PC-9 (cell line): ENCODE measurements around the gene RBM8A. TPM values are rescaled to one million over a fixed set of nuclear protein-coding genes. Genes with fewer than 3 reads are reported as not detected.

Experiments used
- BruUV-seq: library from RNA; stranded (reverse); fragments of 400-500 nt; replicated peaks from 2 replicates; lab custom pipeline; 2021; lab: Mats Ljungman, UMichigan
- CTCF ChIA-PET: fragments of 300-600 bp; sonication (Branson Sonifier 250); formaldehyde crosslinking; loops from one replicate; lab custom pipeline; 2022; ENCODE audit warnings: antibody characterized with exemption; lab: Charles Lee
- POLR2A ChIA-PET: fragments of 300-600 bp; sonication (Branson Sonifier 250); formaldehyde crosslinking; loops from one replicate; lab custom pipeline; 2022; ENCODE audit warnings: antibody characterized with exemption; ENCODE audit not compliant: unreplicated experiment; lab: Charles Lee
- DNase-seq, 2 experiments: peaks; one replicate each; pipeline versions ENCODE4 v3.0.0 to v3.0.0-alpha.2; 2015 to 2022; ENCODE audit warnings: mixed read lengths in 1 of 2
- H2AFZ ChIP-seq: fragments of 200-600 bp; sonication (generic); 2 replicates; pipeline ENCODE4 v1.8.1; 2017; ENCODE audit warnings: antibody characterized with exemption
- H3F3A ChIP-seq: fragments of 200-600 bp; sonication (generic); 2 replicates; pipeline ENCODE4 v1.8.1; 2017; ENCODE audit warnings: antibody characterized with exemption, mild to moderate bottlenecking, low read depth; ENCODE audit not compliant: insufficient read depth
- H3K27ac ChIP-seq: fragments of 200-600 bp; sonication (generic); 2 replicates; pipeline ENCODE4 v1.6.1; 2016; ENCODE audit warnings: mixed run types
- H3K27me3 ChIP-seq: fragments of 200-600 bp; sonication (generic); 2 replicates; pipeline ENCODE4 v1.6.1; 2016; ENCODE audit warnings: low read depth, mixed run types; ENCODE audit not compliant: insufficient read depth
- H3K36me3 ChIP-seq: fragments of 200-600 bp; sonication (generic); 2 replicates; pipeline ENCODE4 v1.6.1; 2016; ENCODE audit warnings: low read depth, mixed run types
- H3K4me1 ChIP-seq: fragments of 200-600 bp; sonication (generic); replicated peaks from 2 replicates; pipeline ENCODE4 v1.6.1; 2016; ENCODE audit warnings: mixed run types; ENCODE audit not compliant: insufficient read depth
- H3K4me2 ChIP-seq: fragments of 200-600 bp; sonication (generic); 2 replicates; pipeline ENCODE4 v1.6.1; 2017; ENCODE audit warnings: mixed run types
- H3K4me3 ChIP-seq: fragments of 200-600 bp; sonication (generic); 2 replicates; pipeline ENCODE4 v1.6.1; 2016; ENCODE audit warnings: mixed run types
- H3K79me2 ChIP-seq: fragments of 200-600 bp; sonication (generic); 2 replicates; pipeline ENCODE4 v1.6.1; 2017; ENCODE audit warnings: low read depth, mixed run types
- H3K9me2 ChIP-seq: fragments of 200-600 bp; sonication (generic); 2 replicates; pipeline ENCODE4 v1.8.1; 2017; ENCODE audit warnings: mild to moderate bottlenecking; ENCODE audit not compliant: insufficient read depth
- H3K9me3 ChIP-seq: fragments of 200-600 bp; sonication (generic); 2 replicates; pipeline ENCODE4 v1.8.1; 2016; ENCODE audit warnings: low read depth; ENCODE audit not compliant: insufficient read depth
- H4K20me1 ChIP-seq: fragments of 200-600 bp; sonication (generic); 2 replicates; pipeline ENCODE4 v1.8.1; 2017; ENCODE audit not compliant: insufficient read depth
- CTCF ChIP-seq: fragments of 200-600 bp; sonication (generic); conservative IDR thresholded peaks from 2 replicates; pipeline ENCODE4 v1.6.1; 2017; ENCODE audit warnings: mixed run types, antibody characterized with exemption, mild to moderate bottlenecking, moderate library complexity
- EZH2 ChIP-seq: fragments of 200-600 bp; sonication (generic); IDR thresholded peaks from 2 replicates; pipeline ENCODE4 v1.8.0; 2017; ENCODE audit warnings: antibody characterized with exemption, low read depth
- intact Hi-C: fragments of 100-400 bp; cut with micrococcal nuclease; formaldehyde crosslinking; loops from one replicate; pipeline ENCODE4 v1.10.0; 2022; ENCODE audit not compliant: unreplicated experiment
- total RNA-seq: library from RNA; stranded (reverse); gene quantifications from 2 replicates; pipeline ENCODE4 v1.2.3, GENCODE V29; 2021

The RBM8A gene
- total RNA-seq, 1 experiment from 2014 or later: 129 TPM

GRCh38 chr1:145887631-145888030 lies 39.7 kb downstream of the RBM8A start:
- peaks cover 28% of the 10 kb centered on the region for H3F3A ChIP-seq
- POLR2A ChIA-PET: no interaction called here
- BruUV-seq: no TSS peak
- no peak overlapping the region for H3K27ac ChIP-seq
- no peaks in the 10 kb centered on the region for H3K36me3 ChIP-seq
- H2AFZ ChIP-seq: no peak overlapping the region
- no peak for TF ChIP-seq EZH2
- H3K4me1 ChIP-seq: peaks cover 46% of the 10 kb centered on the region
- peak; percentile 28 to 80 for DNase-seq
- CTCF ChIA-PET: no interaction called here
- H4K20me1 ChIP-seq: no peaks in the 10 kb centered on the region
- no peaks in the 10 kb centered on the region for H3K27me3 ChIP-seq
- H3K79me2 ChIP-seq: no peaks in the 10 kb centered on the region
- no peak overlapping the region for H3K4me3 ChIP-seq
- intact Hi-C loops: no loop called here
- no peaks in the 10 kb centered on the region for H3K9me3 ChIP-seq
- H3K4me2 ChIP-seq: peak overlapping the region; percentile 40
- H3K9me2 ChIP-seq: no peaks in the 10 kb centered on the region

- no peaks in the 10 kb centered on the region for H3K9me2 ChIP-seq
- no peak overlapping the region for H3K4me2 ChIP-seq
- H3K4me3 ChIP-seq: no peak overlapping the region
- no peak overlapping the region for H3K27ac ChIP-seq
- no peaks in the 10 kb centered on the region for H4K20me1 ChIP-seq
- H3K79me2 ChIP-seq: no peaks in the 10 kb centered on the region
- CTCF ChIA-PET: no interaction called here
- POLR2A ChIA-PET: no interaction called here
- H3F3A ChIP-seq: peaks cover 23% of the 10 kb centered on the region
- BruUV-seq: no TSS peak
- H3K9me3 ChIP-seq: no peaks in the 10 kb centered on the region
- H3K27me3 ChIP-seq: no peaks in the 10 kb centered on the region
- H2AFZ ChIP-seq: no peak overlapping the region
- no peak for TF ChIP-seq EZH2
- no peak for TF ChIP-seq CTCF
- intact Hi-C loops: no loop called here
- DNase-seq: no peak
- peaks cover 41% of the 10 kb centered on the region for H3K4me1 ChIP-seq
- no peaks in the 10 kb centered on the region for H3K36me3 ChIP-seq
These were observed 40.5 kb downstream of the RBM8A start for GRCh38 chr1:145886816-145887215.

DNA sequence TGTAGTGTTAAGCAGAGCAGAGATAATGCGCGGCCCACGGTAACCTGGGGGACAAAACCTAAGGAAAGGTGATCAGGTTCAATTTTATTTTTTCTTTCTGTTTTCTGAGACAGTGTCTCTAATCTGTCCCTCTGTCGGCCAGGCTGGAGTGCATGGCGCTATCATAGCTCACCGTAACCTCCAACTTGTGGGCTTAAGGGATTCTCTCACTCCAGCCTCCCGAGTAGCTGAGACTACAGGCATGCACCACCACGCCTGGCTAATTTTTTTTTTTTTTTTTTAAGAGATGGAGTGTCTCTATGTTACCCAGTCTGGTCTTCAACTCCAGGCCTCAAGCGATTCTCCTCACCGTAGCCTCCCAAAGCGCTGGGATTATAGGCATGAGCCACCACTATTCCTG lies 40.9 kb downstream of the RBM8A start:
- H3K9me2 ChIP-seq: no peaks in the 10 kb centered on the region
- H3K27me3 ChIP-seq: no peaks in the 10 kb centered on the region
- H2AFZ ChIP-seq: no peak overlapping the region

More for the DNA sequence above, 40.9 kb downstream of the RBM8A start:
- BruUV-seq: no TSS peak
- peaks cover 37% of the 10 kb centered on the region for H3K4me1 ChIP-seq
- peak overlapping the region; percentile 89 for H3K4me2 ChIP-seq
- DNase-seq: no peak
- ChIA-PET CTCF (no interaction called here), POLR2A (no interaction called here)
- peaks cover 19% of the 10 kb centered on the region for H3F3A ChIP-seq
- TF ChIP-seq CTCF: no peak
- no peak for TF ChIP-seq EZH2
- no peaks in the 10 kb centered on the region for H3K36me3 ChIP-seq
- no peak overlapping the region for H3K27ac ChIP-seq
- intact Hi-C loops: no loop called here
- H3K9me3 ChIP-seq: no peaks in the 10 kb centered on the region
- H3K4me3 ChIP-seq: peak overlapping the region; percentile 58; the same call in 1 of the 2 replicates
- H4K20me1 ChIP-seq: no peaks in the 10 kb centered on the region
- no peaks in the 10 kb centered on the region for H3K79me2 ChIP-seq
